ENCODE measurements around the gene ABHD11. TPM values are rescaled to one million over a fixed set of nuclear protein-coding genes. Genes with fewer than 3 reads are reported as not detected.

Gene ABHD11
- total RNA-seq, 1 experiment from 2014 or later: 74.4 TPM

DNA sequence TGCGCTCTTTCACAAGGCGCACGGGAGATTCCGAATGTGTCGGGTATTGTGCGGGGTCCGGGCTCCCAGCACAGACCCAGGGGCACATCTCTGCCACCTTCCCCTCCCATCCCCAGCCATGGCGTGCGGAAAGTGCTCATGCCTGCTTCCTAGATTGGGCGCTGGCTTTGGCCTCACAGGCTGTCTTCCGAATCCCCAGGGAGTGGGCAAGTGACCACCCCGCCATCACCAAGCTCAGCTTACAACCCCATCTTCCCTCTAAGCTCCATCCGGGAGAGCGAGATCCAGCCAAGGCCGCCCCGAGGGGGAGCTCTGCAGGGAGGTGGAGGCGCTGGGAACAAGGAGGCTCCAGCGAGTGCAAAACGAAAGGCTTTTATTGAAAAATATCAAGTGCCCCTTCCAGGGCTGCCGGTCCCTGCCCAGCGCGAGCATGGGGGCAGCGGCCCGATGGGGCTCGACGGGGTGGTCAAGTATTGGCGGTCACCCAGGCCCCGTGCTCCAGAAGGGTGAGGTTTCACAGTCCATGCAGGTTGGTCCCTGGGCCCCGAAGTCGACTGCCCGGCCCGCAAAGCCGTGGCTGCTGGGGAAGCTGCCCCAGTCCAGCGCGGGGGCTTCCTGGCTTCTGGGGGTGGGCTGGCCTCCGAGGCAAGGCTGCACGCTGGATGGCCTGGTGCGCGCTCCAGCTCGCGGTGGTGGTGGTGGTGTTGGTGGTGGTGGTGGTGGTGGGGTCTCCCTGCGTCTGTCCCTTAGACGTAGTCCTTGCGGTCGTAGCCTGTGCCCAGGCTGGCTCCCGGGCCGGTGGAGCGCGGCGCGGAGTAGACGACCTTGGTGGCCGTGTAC, 30.3 kb upstream of the ABHD11 start:
- H3K4me2 ChIP-seq: no peak overlapping the region; the same call in 1 of the 2 replicates
- H3F3A ChIP-seq (ENCODE audit: insufficient read depth, low read depth): peaks cover 8% of the 10 kb centered on the region; the same call in 1 of the 2 replicates
- H3K36me3 ChIP-seq (ENCODE audit: low read depth): no peaks in the 10 kb centered on the region
- H3K4me3 ChIP-seq: no peak overlapping the region
- H3K27me3 ChIP-seq (ENCODE audit: insufficient read depth, low read depth): no peaks in the 10 kb centered on the region
- no peak for DNase-seq
- H2AFZ ChIP-seq: no peak overlapping the region
- ChIA-PET POLR2A (ENCODE audit: unreplicated experiment) (interaction anchor here (0.6 to 1.5 kb wide), 2 partner anchors 23 to 28 kb away, joined by 3 to 5 read pairs; no protein-coding TSS in a partner anchor), CTCF (interaction anchor here (0.5 to 0.6 kb wide), 2 partner anchors 10 to 441 kb away, joined by 3 to 5 read pairs; partner anchors contain the start of gene LAT2)
- TF ChIP-seq EZH2 (IDR thresholded peaks at IDR 0.05; ENCODE audit: low read depth): no peak
- TF ChIP-seq, protein P1, sequence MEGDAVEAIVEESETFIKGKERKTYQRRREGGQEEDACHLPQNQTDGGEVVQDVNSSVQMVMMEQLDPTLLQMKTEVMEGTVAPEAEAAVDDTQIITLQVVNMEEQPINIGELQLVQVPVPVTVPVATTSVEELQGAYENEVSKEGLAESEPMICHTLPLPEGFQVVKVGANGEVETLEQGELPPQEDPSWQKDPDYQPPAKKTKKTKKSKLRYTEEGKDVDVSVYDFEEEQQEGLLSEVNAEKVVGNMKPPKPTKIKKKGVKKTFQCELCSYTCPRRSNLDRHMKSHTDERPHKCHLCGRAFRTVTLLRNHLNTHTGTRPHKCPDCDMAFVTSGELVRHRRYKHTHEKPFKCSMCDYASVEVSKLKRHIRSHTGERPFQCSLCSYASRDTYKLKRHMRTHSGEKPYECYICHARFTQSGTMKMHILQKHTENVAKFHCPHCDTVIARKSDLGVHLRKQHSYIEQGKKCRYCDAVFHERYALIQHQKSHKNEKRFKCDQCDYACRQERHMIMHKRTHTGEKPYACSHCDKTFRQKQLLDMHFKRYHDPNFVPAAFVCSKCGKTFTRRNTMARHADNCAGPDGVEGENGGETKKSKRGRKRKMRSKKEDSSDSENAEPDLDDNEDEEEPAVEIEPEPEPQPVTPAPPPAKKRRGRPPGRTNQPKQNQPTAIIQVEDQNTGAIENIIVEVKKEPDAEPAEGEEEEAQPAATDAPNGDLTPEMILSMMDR (conservative IDR thresholded peaks at IDR 0.05): no peak
- no peaks in the 10 kb centered on the region for H4K20me1 ChIP-seq (ENCODE audit: insufficient read depth)
- no peaks in the 10 kb centered on the region for H3K79me2 ChIP-seq (ENCODE audit: low read depth)
- no peaks in the 10 kb centered on the region for H3K9me3 ChIP-seq (ENCODE audit: insufficient read depth, low read depth)
- H3K27ac ChIP-seq: no peak overlapping the region
- no peaks in the 10 kb centered on the region for H3K9me2 ChIP-seq (ENCODE audit: insufficient read depth)
- BruUV-seq (replicated peaks): no TSS peak
- intact Hi-C loops (cut with micrococcal nuclease; ENCODE audit: unreplicated experiment): no loop called here
- H3K4me1 ChIP-seq (replicated peaks; ENCODE audit: insufficient read depth): peaks cover 10% of the 10 kb centered on the region

DNA sequence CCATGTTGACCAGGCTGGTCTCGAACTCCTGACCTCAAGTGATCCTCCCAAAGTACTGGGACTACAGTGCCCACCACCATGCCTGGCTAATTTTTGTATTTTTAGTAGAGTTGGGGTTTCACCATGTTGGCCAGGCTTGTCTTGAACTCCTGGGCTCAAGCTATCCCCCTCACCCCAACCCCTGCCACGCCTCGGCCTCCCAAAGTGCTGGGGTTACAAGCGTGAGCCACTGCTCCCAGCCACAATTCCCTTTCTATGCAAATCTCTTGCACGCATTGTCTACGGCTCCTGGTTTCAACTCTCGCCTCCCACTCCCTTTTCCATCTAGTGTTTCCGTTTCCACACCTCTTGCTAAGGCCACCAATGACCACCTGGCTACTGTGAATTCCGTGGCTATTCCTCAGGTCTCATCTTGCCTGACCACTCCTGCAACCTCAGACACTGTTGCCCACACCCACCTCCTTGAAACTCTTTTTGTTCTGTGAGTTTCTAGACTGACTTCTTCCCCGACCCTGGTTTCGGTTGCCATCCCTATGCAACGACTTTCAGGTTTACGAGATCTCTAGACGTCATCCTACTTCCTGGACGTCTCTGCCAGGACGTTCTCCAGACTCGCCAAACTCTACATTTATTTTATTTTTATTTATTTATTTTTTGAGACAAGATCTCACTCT, 28.1 kb upstream of the ABHD11 start:
- H3K9me2 ChIP-seq (ENCODE audit: insufficient read depth): no peaks in the 10 kb centered on the region
- no peak overlapping the region for H2AFZ ChIP-seq
- H3K27ac ChIP-seq: no peak overlapping the region
- H3F3A ChIP-seq (ENCODE audit: insufficient read depth, low read depth): peaks cover 8% of the 10 kb centered on the region; the same call in 1 of the 2 replicates
- H3K4me1 ChIP-seq (replicated peaks; ENCODE audit: insufficient read depth): peaks cover 4% of the 10 kb centered on the region; the same call in 1 of the 2 replicates
- no peaks in the 10 kb centered on the region for H3K27me3 ChIP-seq (ENCODE audit: insufficient read depth, low read depth)
- BruUV-seq (replicated peaks): no TSS peak
- no peak for TF ChIP-seq EZH2 (IDR thresholded peaks at IDR 0.05; ENCODE audit: low read depth)
- TF ChIP-seq, protein P1 (conservative IDR thresholded peaks at IDR 0.05): no peak
- DNase-seq: no peak
- no peaks in the 10 kb centered on the region for H3K36me3 ChIP-seq (ENCODE audit: low read depth)
- intact Hi-C loops (cut with micrococcal nuclease; ENCODE audit: unreplicated experiment): no loop called here
- no peak overlapping the region for H3K4me2 ChIP-seq
- ChIA-PET CTCF (no interaction called here), POLR2A (ENCODE audit: unreplicated experiment) (interaction anchor here (0.7 kb wide), 1 partner anchor 31 kb away, joined by 11 read pairs; no protein-coding TSS in a partner anchor)
- H3K79me2 ChIP-seq (ENCODE audit: low read depth): no peaks in the 10 kb centered on the region
- H4K20me1 ChIP-seq (ENCODE audit: insufficient read depth): no peaks in the 10 kb centered on the region
- no peak overlapping the region for H3K4me3 ChIP-seq
- no peaks in the 10 kb centered on the region for H3K9me3 ChIP-seq (ENCODE audit: insufficient read depth, low read depth)

DNA sequence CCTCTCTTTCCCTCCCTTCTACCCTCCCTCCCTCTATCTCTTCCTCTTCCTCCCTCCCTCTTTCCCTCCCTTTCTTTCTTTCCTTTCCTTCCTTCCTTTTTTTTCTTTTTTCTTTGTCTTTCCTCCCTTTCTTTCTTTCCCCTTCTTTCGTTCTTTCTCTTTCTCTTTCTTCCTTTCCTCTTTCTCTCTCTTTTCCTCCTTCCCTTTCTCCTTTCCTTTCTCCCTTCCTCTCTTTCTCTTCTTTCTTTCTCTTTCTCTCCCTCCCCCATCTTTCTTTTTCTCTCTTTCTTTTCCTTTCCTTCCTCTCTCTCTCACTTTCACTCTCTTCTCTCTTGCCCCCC, 24.0 kb upstream of the ABHD11 start:
- Histone ChIP-seq H3K27ac (no peak overlapping the region), H3K9me3 (ENCODE audit: insufficient read depth, low read depth) (no peaks in the 10 kb centered on the region), H3K4me1 (replicated peaks; ENCODE audit: insufficient read depth) (no peaks in the 10 kb centered on the region), H3F3A (ENCODE audit: insufficient read depth, low read depth) (peaks cover 7% of the 10 kb centered on the region; the same call in 1 of the 2 replicates), H3K4me2 (no peak overlapping the region), H2AFZ (no peak overlapping the region), H3K79me2 (ENCODE audit: low read depth) (no peaks in the 10 kb centered on the region), H3K36me3 (ENCODE audit: low read depth) (no peaks in the 10 kb centered on the region), H3K27me3 (ENCODE audit: insufficient read depth, low read depth) (no peaks in the 10 kb centered on the region), H3K4me3 (no peak overlapping the region), H3K9me2 (ENCODE audit: insufficient read depth) (no peaks in the 10 kb centered on the region), H4K20me1 (ENCODE audit: insufficient read depth) (no peaks in the 10 kb centered on the region)
- ChIA-PET POLR2A (ENCODE audit: unreplicated experiment) (no interaction called here), CTCF (no interaction called here)
- BruUV-seq (replicated peaks): no TSS peak
- no peak for TF ChIP-seq EZH2 (IDR thresholded peaks at IDR 0.05; ENCODE audit: low read depth)
- TF ChIP-seq, protein P1 (conservative IDR thresholded peaks at IDR 0.05): no peak
- no peak for DNase-seq
- intact Hi-C loops (cut with micrococcal nuclease; ENCODE audit: unreplicated experiment): no loop called here

Data from PC-9 (cell line).